Adipocyte (in vitro differentiated cells): ENCODE results near the gene ANXA5.

Experiments
- DNase-seq: peaks from one replicate; pipeline ENCODE4 v3.0.0-alpha.2; 2015; ENCODE audit warnings: low read depth
- H3K27me3 ChIP-seq: replicated peaks from 2 replicates; pipeline ENCODE4 v1.7.0; 2013; ENCODE audit warnings: mild to moderate bottlenecking, low read length, moderate library complexity; ENCODE audit not compliant: control insufficient read depth, insufficient read depth
- H3K36me3 ChIP-seq: 2 replicates; pipeline ENCODE4 v1.7.0; 2013; ENCODE audit warnings: low read length, mild to moderate bottlenecking, moderate library complexity; ENCODE audit not compliant: control insufficient read depth, insufficient read depth, severe bottlenecking
- H3K4me1 ChIP-seq: 2 replicates; pipeline ENCODE4 v1.7.0; 2013; ENCODE audit warnings: mild to moderate bottlenecking, low read length, moderate library complexity; ENCODE audit not compliant: control insufficient read depth, insufficient read depth
- H3K4me3 ChIP-seq: 2 replicates; pipeline ENCODE4 v1.7.0; 2013; ENCODE audit warnings: mild to moderate bottlenecking, low read length, moderate library complexity
- H3K9ac ChIP-seq: 2 replicates; pipeline ENCODE4 v1.7.0; 2013; ENCODE audit warnings: mild to moderate bottlenecking, low read length, moderate library complexity
- H3K9me3 ChIP-seq: 2 replicates; pipeline ENCODE4 v1.7.0; 2013; ENCODE audit warnings: mild to moderate bottlenecking, low read length, moderate library complexity; ENCODE audit not compliant: control insufficient read depth

Gene ANXA5

GRCh38 chr4:121677524-121677923 is 19.3 kb downstream of the ANXA5 start:
- peaks cover 31% of the 10 kb centered on the region for H3K4me1 ChIP-seq
- no peaks in the 10 kb centered on the region for H3K27me3 ChIP-seq
- no peak overlapping the region for H3K9ac ChIP-seq
- no peak overlapping the region for H3K4me3 ChIP-seq
- no peaks in the 10 kb centered on the region for H3K9me3 ChIP-seq
- H3K36me3 ChIP-seq: peaks cover 97% of the 10 kb centered on the region
- DNase-seq: no peak

- no peaks in the 10 kb centered on the region for H3K9me3 ChIP-seq
- peak overlapping the region; percentile 13 for H3K4me3 ChIP-seq
- H3K27me3 ChIP-seq: no peaks in the 10 kb centered on the region
- H3K4me1 ChIP-seq: peaks cover 30% of the 10 kb centered on the region
- H3K9ac ChIP-seq: peak overlapping the region; percentile 42
- H3K36me3 ChIP-seq: peaks cover 97% of the 10 kb centered on the region
- DNase-seq: no peak
Measured at GRCh38 chr4:121676345-121677075, 20.3 kb downstream of the ANXA5 start.

- Histone ChIP-seq H3K4me3 (no peak overlapping the region), H3K36me3 (peaks cover 97% of the 10 kb centered on the region), H3K4me1 (peaks cover 36% of the 10 kb centered on the region), H3K9ac (peak overlapping the region; percentile 42), H3K27me3 (no peaks in the 10 kb centered on the region), H3K9me3 (no peaks in the 10 kb centered on the region)
- DNase-seq: peak; percentile 73
Measured at GRCh38 chr4:121675715-121676114, 21.1 kb downstream of the ANXA5 start.

GRCh38 chr4:121674696-121675095 is 22.1 kb downstream of the ANXA5 start:
- H3K36me3 ChIP-seq: peaks cover 97% of the 10 kb centered on the region
- no peak overlapping the region for H3K9ac ChIP-seq
- H3K27me3 ChIP-seq: no peaks in the 10 kb centered on the region
- DNase-seq: no peak
- H3K9me3 ChIP-seq: no peaks in the 10 kb centered on the region
- H3K4me1 ChIP-seq: peaks cover 46% of the 10 kb centered on the region
- H3K4me3 ChIP-seq: no peak overlapping the region

- peaks cover 97% of the 10 kb centered on the region for H3K36me3 ChIP-seq
- H3K4me3 ChIP-seq: no peak overlapping the region
- H3K27me3 ChIP-seq: no peaks in the 10 kb centered on the region
- H3K4me1 ChIP-seq: peaks cover 51% of the 10 kb centered on the region
- H3K9me3 ChIP-seq: no peaks in the 10 kb centered on the region
- H3K9ac ChIP-seq: no peak overlapping the region
- no peak for DNase-seq
Measured at GRCh38 chr4:121674191-121674590, 22.6 kb downstream of the ANXA5 start.

- Histone ChIP-seq H3K9ac (peak overlapping the region; percentile 63), H3K4me3 (peak overlapping the region; percentile 50), H3K9me3 (no peaks in the 10 kb centered on the region), H3K36me3 (peaks cover 93% of the 10 kb centered on the region), H3K4me1 (peaks cover 63% of the 10 kb centered on the region), H3K27me3 (no peaks in the 10 kb centered on the region)
- peak; percentile 47 for DNase-seq
Measured at GRCh38 chr4:121669163-121669550, 27.6 kb downstream of the ANXA5 start.

- DNase-seq: peak; percentile 89
- Histone ChIP-seq H3K9ac (peak overlapping the region; percentile 63), H3K4me3 (peak overlapping the region; percentile 50), H3K27me3 (no peaks in the 10 kb centered on the region), H3K4me1 (peaks cover 63% of the 10 kb centered on the region), H3K9me3 (no peaks in the 10 kb centered on the region), H3K36me3 (peaks cover 91% of the 10 kb centered on the region)
Measured at GRCh38 chr4:121668368-121669162, 28.2 kb downstream of the ANXA5 start.

GRCh38 chr4:121666091-121666679 is 30.6 kb downstream of the ANXA5 start:
- H3K36me3 ChIP-seq: peaks cover 76% of the 10 kb centered on the region
- no peaks in the 10 kb centered on the region for H3K27me3 ChIP-seq
- no peak for DNase-seq

GRCh38 chr4:121665371-121665770 is 31.4 kb downstream of the ANXA5 start:
- Histone ChIP-seq H3K9ac (no peak overlapping the region), H3K4me3 (no peak overlapping the region), H3K27me3 (no peaks in the 10 kb centered on the region), H3K36me3 (peaks cover 68% of the 10 kb centered on the region), H3K4me1 (peaks cover 53% of the 10 kb centered on the region), H3K9me3 (no peaks in the 10 kb centered on the region)
- DNase-seq: no peak

More at GRCh38 chr4:121666091-121666679, 30.6 kb downstream of the ANXA5 start:
- Histone ChIP-seq H3K9me3 (no peaks in the 10 kb centered on the region), H3K4me1 (peaks cover 61% of the 10 kb centered on the region), H3K9ac (no peak overlapping the region), H3K4me3 (no peak overlapping the region)

GRCh38 chr4:121662225-121662624 is 34.6 kb downstream of the ANXA5 start:
- Histone ChIP-seq H3K36me3 (peaks cover 37% of the 10 kb centered on the region), H3K27me3 (no peaks in the 10 kb centered on the region), H3K9me3 (no peaks in the 10 kb centered on the region), H3K4me1 (peaks cover 23% of the 10 kb centered on the region), H3K4me3 (no peak overlapping the region), H3K9ac (no peak overlapping the region)
- no peak for DNase-seq
